Vagina (tissue), 2 donors: ENCODE data around the gene SEPTIN2.

ENCODE experiments used
- POLR2AphosphoS5 ChIP-seq, 2 donors: sonication (generic); formaldehyde crosslinking; IDR thresholded peaks; one replicate each; pipeline ENCODE4 v1.9.0; 2017; ENCODE audit warnings: antibody characterized with exemption in 2 of 2, mild to moderate bottlenecking in 2 of 2, low read depth in 1 of 2; ENCODE audit not compliant: insufficient read depth in 1 of 2
- TF ChIP-seq, protein P1 (sequence below), 3 experiments: fragments of 450-650 bp in 2 of 3; fragments of 200-600 bp in 1 of 3; sonication (generic) in 1 of 3; IDR thresholded peaks; one replicate each; pipeline ENCODE4 v1.5.1; 2017 to 2019; ENCODE audit warnings: antibody characterized with exemption in 3 of 3, mild to moderate bottlenecking in 2 of 3, moderate library complexity in 2 of 3

DNA sequence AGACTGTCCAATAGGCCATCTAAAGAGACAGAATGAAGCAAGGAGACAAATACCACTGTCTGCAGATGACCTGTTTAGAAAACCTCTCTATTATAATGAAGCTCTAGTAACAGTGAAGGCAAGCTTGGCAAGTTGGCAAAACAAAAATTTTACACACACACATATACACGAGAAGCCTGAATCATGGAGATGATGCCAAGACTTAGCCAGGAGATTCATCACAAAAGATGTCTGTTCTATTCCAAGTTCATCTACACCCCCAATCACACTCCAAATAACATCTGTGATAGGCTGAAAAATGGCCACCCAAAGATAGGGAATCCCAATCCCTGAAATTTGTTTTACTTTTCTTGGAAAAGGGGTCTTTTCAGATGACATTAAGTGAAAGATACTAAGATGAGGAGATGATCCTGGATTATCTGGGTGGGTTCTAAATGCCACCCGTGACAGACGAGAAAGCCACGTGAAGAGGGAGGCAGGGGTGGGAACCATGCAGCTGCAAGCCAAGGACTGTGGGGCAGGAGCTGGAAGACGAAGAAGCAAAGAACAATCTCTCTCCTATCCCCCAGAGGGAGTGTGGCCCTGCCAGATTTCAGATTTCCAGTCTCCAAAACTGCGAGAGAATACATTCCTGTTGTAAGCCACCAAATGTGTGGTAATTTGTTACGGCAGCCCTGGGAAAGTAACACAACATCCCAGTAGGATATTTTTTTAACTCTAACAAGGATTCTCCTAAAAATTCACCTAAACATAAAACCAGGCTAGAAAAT is 20.2 kb upstream of the SEPTIN2 start:
- TF ChIP-seq, protein P1, sequence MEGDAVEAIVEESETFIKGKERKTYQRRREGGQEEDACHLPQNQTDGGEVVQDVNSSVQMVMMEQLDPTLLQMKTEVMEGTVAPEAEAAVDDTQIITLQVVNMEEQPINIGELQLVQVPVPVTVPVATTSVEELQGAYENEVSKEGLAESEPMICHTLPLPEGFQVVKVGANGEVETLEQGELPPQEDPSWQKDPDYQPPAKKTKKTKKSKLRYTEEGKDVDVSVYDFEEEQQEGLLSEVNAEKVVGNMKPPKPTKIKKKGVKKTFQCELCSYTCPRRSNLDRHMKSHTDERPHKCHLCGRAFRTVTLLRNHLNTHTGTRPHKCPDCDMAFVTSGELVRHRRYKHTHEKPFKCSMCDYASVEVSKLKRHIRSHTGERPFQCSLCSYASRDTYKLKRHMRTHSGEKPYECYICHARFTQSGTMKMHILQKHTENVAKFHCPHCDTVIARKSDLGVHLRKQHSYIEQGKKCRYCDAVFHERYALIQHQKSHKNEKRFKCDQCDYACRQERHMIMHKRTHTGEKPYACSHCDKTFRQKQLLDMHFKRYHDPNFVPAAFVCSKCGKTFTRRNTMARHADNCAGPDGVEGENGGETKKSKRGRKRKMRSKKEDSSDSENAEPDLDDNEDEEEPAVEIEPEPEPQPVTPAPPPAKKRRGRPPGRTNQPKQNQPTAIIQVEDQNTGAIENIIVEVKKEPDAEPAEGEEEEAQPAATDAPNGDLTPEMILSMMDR (IDR thresholded peaks at IDR 0.05), result no peak
- no peak for TF ChIP-seq POLR2AphosphoS5 (IDR thresholded peaks at IDR 0.05; ENCODE audit: insufficient read depth in 1 of 2, low read depth in 1 of 2)
